ENCODE data around the gene NCF4.

GRCh38 chr22:36811094-36811800, 49.6 kb upstream of the NCF4 start:
- no peak for TF ChIP-seq ZNF70 (CRISPR knock-in tag; IDR thresholded peaks at IDR 0.05)
- TF ChIP-seq ZNF565 (CRISPR knock-in tag; conservative IDR thresholded peaks at IDR 0.05; ENCODE audit: low read depth), result no peak
- TF ChIP-seq CREB5 (CRISPR knock-in tag; IDR thresholded peaks at IDR 0.05; ENCODE audit: low read depth), result no peak
- no peak for TF ChIP-seq ZFP30 (CRISPR knock-in tag; IDR thresholded peaks at IDR 0.05)
- TF ChIP-seq TCF4 (CRISPR knock-in tag; IDR thresholded peaks at IDR 0.05; ENCODE audit: borderline replicate concordance), result no peak
- no peak for TF ChIP-seq ZFP3 (CRISPR knock-in tag; IDR thresholded peaks at IDR 0.05)
- no peak for TF ChIP-seq OSR1 (CRISPR knock-in tag; IDR thresholded peaks at IDR 0.05)
- TF ChIP-seq PATZ1 (CRISPR knock-in tag; IDR thresholded peaks at IDR 0.05; ENCODE audit: borderline replicate concordance), result no peak
- no peak for TF ChIP-seq RARB (CRISPR knock-in tag; IDR thresholded peaks at IDR 0.05)
- no peak for TF ChIP-seq ARNTL (CRISPR knock-in tag; IDR thresholded peaks at IDR 0.05; ENCODE audit: borderline replicate concordance, low read depth)
- no peak for TF ChIP-seq POU6F1 (CRISPR knock-in tag; IDR thresholded peaks at IDR 0.05; ENCODE audit: borderline replicate concordance, low read depth)
- TF ChIP-seq CSDC2 (CRISPR knock-in tag; IDR thresholded peaks at IDR 0.05), result no peak
- TF ChIP-seq SNAI2 (CRISPR knock-in tag; IDR thresholded peaks at IDR 0.05), result no peak
